ENCODE measurements around the gene IER5. TPM values are rescaled to one million over a fixed set of nuclear protein-coding genes. Genes with fewer than 3 reads are reported as not detected.

IER5 gene
- total RNA-seq, 4 donors from 2014 or later: 6.3 to 10.7 (median 8.2) TPM

- H3K27me3 ChIP-seq: no peaks in the 10 kb centered on the region
- no peak overlapping the region for H3K27ac ChIP-seq
- no peaks in the 10 kb centered on the region for H3K9me3 ChIP-seq
- no peak overlapping the region for H3K4me3 ChIP-seq
- TF ChIP-seq POLR2A (IDR thresholded peaks at IDR 0.05) (no peak), CTCF (IDR thresholded peaks at IDR 0.05) (no peak)
- DNase-seq: no peak
- no peaks in the 10 kb centered on the region for H3K36me3 ChIP-seq
- H3K4me1 ChIP-seq: no peaks in the 10 kb centered on the region
Observed at GRCh38 chr1:181079920-181080319, 8.6 kb upstream of the IER5 start.

GRCh38 chr1:181080556-181080955 lies 7.9 kb upstream of the IER5 start:
- Histone ChIP-seq H3K4me3 (no peak overlapping the region), H3K9me3 (no peaks in the 10 kb centered on the region), H3K36me3 (no peaks in the 10 kb centered on the region), H3K27me3 (no peaks in the 10 kb centered on the region), H3K27ac (no peak overlapping the region), H3K4me1 (no peaks in the 10 kb centered on the region)
- no peak for DNase-seq
- TF ChIP-seq POLR2A (IDR thresholded peaks at IDR 0.05) (no peak), CTCF (IDR thresholded peaks at IDR 0.05) (no peak)

- no peaks in the 10 kb centered on the region for H3K9me3 ChIP-seq
- H3K36me3 ChIP-seq: no peaks in the 10 kb centered on the region
- H3K4me1 ChIP-seq: no peaks in the 10 kb centered on the region
- DNase-seq: no peak
- H3K27me3 ChIP-seq: no peaks in the 10 kb centered on the region
- H3K4me3 ChIP-seq: no peak overlapping the region
- H3K27ac ChIP-seq: no peak overlapping the region
- TF ChIP-seq POLR2A (IDR thresholded peaks at IDR 0.05) (no peak), CTCF (IDR thresholded peaks at IDR 0.05) (no peak)
Observed at GRCh38 chr1:181081395-181081794, 7.1 kb upstream of the IER5 start.

- no peaks in the 10 kb centered on the region for H3K36me3 ChIP-seq
Observed at GRCh38 chr1:181083842-181084605, 4.5 kb upstream of the IER5 start.

GRCh38 chr1:181084606-181084969 lies 3.9 kb upstream of the IER5 start:
- TF ChIP-seq CTCF (IDR thresholded peaks at IDR 0.05): no peak
- TF ChIP-seq POLR2A (IDR thresholded peaks at IDR 0.05): no peak
- Histone ChIP-seq H3K27me3 (no peaks in the 10 kb centered on the region), H3K9me3 (no peaks in the 10 kb centered on the region), H3K36me3 (no peaks in the 10 kb centered on the region), H3K27ac (no peak overlapping the region), H3K4me1 (peaks cover 0 to 4% (median 0%) of the 10 kb centered on the region in 4 donors), H3K4me3 (no peak overlapping the region)
- DNase-seq: no peak

More at GRCh38 chr1:181083842-181084605, 4.5 kb upstream of the IER5 start:
- no peak overlapping the region for H3K27ac ChIP-seq
- no peaks in the 10 kb centered on the region for H3K9me3 ChIP-seq
- TF ChIP-seq POLR2A (IDR thresholded peaks at IDR 0.05) (no peak), CTCF (IDR thresholded peaks at IDR 0.05) (peak; percentile 15 to 73 (median 62))
- H3K27me3 ChIP-seq: no peaks in the 10 kb centered on the region
- peak; percentile 57 to 85 (median 59) for DNase-seq
- peaks cover 0 to 4% (median 0%) of the 10 kb centered on the region in 4 donors for H3K4me1 ChIP-seq
- no peak overlapping the region for H3K4me3 ChIP-seq

Measured in Peyer's patch (tissue), 4 donors.